ENCODE measurements around the gene CASP2.
A peak's percentile ranks its signal among the peaks of the same experiment; 100 is the strongest.

CASP2 gene

GRCh38 chr7:143322760-143323633 lies 34.8 kb downstream of the CASP2 start:
- no peak overlapping the region for H3K4me3 ChIP-seq (ENCODE audit: low read depth, low read length)
- DNase-seq (ENCODE audit: low read depth), result no peak
- no peak for TF ChIP-seq MAX (IDR thresholded peaks at IDR 0.05; ENCODE audit: low read depth, low read length)

GRCh38 chr7:143323653-143324052 lies 35.5 kb downstream of the CASP2 start:
- TF ChIP-seq MYC (IDR thresholded peaks at IDR 0.05; ENCODE audit: low read depth, low read length) (no peak), CTCF (IDR thresholded peaks at IDR 0.05; ENCODE audit: low read depth, low read length) (no peak), MAX (IDR thresholded peaks at IDR 0.05; ENCODE audit: low read depth, low read length) (no peak), POLR2A (IDR thresholded peaks at IDR 0.05; ENCODE audit: extremely low read depth, insufficient read length) (no peak)
- no peak overlapping the region for H3K4me3 ChIP-seq (ENCODE audit: low read depth, low read length)
- no peak for DNase-seq (ENCODE audit: low read depth)

- H3K4me3 ChIP-seq (ENCODE audit: low read depth, low read length), result no peak overlapping the region
- no peak for DNase-seq (ENCODE audit: low read depth)
- TF ChIP-seq CTCF (IDR thresholded peaks at IDR 0.05; ENCODE audit: low read depth, low read length), result no peak
- TF ChIP-seq POLR2A (IDR thresholded peaks at IDR 0.05; ENCODE audit: extremely low read depth, insufficient read length), result no peak
- TF ChIP-seq MAX (IDR thresholded peaks at IDR 0.05; ENCODE audit: low read depth, low read length), result no peak
- TF ChIP-seq MYC (IDR thresholded peaks at IDR 0.05; ENCODE audit: low read depth, low read length), result no peak
Measured at GRCh38 chr7:143325240-143325639, 37.1 kb downstream of the CASP2 start.

GRCh38 chr7:143327903-143328302 lies 39.8 kb downstream of the CASP2 start:
- no peak overlapping the region for H3K4me3 ChIP-seq (ENCODE audit: low read depth, low read length)
- no peak for DNase-seq (ENCODE audit: low read depth)
- TF ChIP-seq CTCF (IDR thresholded peaks at IDR 0.05; ENCODE audit: low read depth, low read length) (no peak), MAX (IDR thresholded peaks at IDR 0.05; ENCODE audit: low read depth, low read length) (no peak), MYC (IDR thresholded peaks at IDR 0.05; ENCODE audit: low read depth, low read length) (no peak), POLR2A (IDR thresholded peaks at IDR 0.05; ENCODE audit: extremely low read depth, insufficient read length) (no peak)

- H3K4me3 ChIP-seq (ENCODE audit: low read depth, low read length), result no peak overlapping the region
- peak; percentile 33 for DNase-seq (ENCODE audit: low read depth)
- TF ChIP-seq MAX (IDR thresholded peaks at IDR 0.05; ENCODE audit: low read depth, low read length) (no peak), CTCF (IDR thresholded peaks at IDR 0.05; ENCODE audit: low read depth, low read length) (peak; percentile 27)
Measured at GRCh38 chr7:143329471-143330170, 41.5 kb downstream of the CASP2 start.

- TF ChIP-seq MAX (IDR thresholded peaks at IDR 0.05; ENCODE audit: low read depth, low read length) (no peak), MYC (IDR thresholded peaks at IDR 0.05; ENCODE audit: low read depth, low read length) (no peak), CTCF (IDR thresholded peaks at IDR 0.05; ENCODE audit: low read depth, low read length) (no peak), POLR2A (IDR thresholded peaks at IDR 0.05; ENCODE audit: extremely low read depth, insufficient read length) (no peak)
- H3K4me3 ChIP-seq (ENCODE audit: low read depth, low read length), result no peak overlapping the region
- peak; percentile 90 for DNase-seq (ENCODE audit: low read depth)
Measured at GRCh38 chr7:143331179-143331801, 43.1 kb downstream of the CASP2 start.
